Right forelimb (tissue), 1 donor: Measurements from ENCODE around the gene NDUFV3.
"Not testable (repeated sequence)": the region's sequence is repeated elsewhere in the genome, so short reads cannot be mapped to it uniquely, and the experiment has no call there.

Experiments used
- DNase-seq: peaks from one replicate; pipeline ENCODE4 v3.0.0-alpha.2; 2018

NDUFV3 gene

DNA sequence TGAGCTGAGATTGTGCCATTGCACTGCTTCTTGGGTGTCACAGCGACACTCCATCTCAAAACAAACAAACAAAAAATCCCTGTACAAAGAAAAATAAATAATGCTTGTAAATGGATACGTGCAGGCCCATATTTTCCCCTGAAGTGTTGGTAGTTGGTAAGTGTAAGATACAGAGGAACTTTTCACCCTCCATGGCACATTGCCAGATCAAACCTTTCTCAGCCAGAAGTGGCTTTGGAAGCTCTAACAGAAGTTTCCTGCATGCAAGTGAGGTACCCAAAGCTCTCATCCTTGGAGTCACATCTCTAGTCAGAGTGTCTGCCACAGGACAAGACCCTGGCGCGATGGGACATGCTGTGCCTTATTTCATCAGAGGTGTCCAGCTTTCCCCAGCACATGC, 7.3 kb downstream of the NDUFV3 start:
- DNase-seq, result no peak

DNA sequence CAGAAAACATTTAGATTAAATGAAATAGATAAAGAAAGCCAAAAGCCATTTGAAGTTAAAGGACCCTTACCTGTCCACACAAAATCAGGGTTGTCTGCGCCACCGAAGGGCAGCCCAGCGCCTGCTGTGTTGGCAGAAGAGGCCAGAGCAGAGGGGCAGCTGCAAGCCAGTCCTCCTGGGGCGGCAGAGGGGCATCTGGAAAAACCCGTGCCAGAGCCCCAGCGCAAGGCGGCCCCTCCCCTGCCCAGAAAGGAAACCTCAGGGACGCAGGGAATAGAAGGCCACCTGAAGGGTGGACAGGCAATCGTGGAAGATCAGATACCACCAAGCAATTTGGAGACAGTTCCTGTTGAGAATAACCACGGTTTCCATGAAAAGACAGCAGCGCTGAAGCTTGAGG, 10.7 kb downstream of the NDUFV3 start:
- no peak for DNase-seq

DNA sequence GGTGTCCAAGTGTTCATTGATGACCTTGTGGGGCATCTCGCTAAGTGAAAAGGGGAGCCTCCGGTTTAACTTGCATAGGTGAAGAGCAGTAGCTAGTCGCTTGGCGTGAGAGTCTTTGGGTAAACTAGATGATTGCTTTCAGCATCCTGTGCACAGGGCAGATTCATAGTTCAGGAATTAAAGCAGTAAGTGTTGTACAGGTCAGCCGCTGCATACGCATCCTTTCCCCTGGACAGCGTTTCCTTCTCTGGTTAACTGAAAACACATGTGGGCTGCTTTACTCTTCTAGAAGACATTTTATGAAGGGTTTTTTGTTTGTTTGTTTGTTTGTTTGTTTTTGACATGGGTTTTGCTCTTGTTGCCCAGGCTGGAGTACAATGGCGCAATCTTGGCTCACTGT, 12.1 kb downstream of the NDUFV3 start:
- DNase-seq, result no peak

DNA sequence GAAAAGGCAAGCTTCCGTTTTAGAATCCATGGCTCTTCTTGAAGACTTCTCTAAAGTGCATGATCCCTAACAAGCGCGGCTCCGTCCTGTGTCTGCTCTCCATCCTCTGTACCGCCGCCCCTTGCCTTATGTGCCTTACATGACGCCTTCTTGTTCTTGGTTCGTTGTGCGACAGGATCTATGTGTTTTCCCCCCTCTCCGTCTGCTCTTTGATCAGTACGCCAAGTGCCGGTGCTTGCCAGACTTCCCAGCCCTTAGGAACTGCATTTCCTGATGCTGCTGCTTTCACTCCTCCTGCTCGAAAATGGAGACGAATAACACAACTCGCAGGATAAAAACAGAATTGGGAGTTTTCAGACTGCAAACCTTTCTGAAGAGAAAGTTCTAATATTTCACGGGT, 13.1 kb downstream of the NDUFV3 start:
- DNase-seq, result no peak

DNA sequence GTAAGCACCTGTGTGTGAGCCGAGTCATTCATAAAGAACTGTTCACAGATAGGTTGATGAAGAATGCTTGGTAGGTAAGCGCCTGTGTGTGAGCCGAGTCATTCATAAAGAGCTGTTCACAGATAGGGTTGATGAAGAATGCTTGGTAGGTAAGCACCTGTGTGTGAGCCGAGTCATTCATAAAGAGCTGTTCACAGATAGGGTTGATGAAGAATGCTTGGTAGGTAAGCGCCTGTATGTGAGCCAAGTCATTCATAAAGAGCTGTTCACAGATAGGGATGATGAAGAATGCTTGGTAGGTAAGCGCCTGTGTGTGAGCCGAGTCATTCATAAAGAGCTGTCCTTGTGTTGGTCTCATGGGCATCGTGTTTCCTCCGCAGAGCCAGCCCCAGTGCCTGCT, 15.4 kb downstream of the NDUFV3 start:
- not testable (repeated sequence) for DNase-seq

DNA sequence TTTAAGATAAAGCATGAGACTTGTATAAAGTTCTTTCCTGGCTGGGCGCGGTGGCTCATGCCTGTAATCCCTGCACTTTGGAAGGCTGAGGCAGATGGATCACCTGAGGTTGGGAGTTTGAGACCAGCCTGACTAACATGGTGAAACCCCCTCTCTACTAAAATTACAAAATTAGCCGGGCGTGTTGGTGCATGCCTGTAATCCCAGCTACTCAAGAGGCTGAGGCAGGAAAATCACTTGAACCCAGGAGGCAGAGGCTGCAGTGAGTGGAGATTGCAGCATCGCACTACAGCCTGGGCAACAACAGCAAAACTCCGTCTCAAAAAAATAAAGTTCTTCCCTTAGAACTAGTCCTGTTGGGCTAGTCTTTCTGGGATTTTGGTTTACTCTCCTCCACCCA, 18.8 kb downstream of the NDUFV3 start:
- DNase-seq, result not testable (repeated sequence)

DNA sequence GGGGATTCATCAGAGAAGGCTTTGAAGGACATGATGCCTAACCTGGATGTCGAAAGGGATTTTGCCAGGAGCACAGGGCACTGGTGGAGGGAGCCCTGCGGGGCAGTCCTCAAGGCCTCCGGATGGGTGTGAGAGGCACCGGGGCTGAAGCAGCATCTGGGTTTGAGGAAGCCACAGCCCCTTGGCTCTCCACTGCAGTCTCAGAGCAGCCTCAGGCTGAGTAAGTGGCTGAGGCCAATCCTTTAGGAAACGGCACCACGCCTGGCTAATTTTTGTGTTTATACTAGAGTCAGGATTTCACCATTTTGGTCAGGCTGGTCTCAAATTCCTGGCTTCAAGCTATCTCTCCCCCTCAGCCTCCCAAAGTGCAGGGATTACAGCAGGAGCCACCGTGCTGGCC, 20.4 kb downstream of the NDUFV3 start:
- DNase-seq, result no peak

DNA sequence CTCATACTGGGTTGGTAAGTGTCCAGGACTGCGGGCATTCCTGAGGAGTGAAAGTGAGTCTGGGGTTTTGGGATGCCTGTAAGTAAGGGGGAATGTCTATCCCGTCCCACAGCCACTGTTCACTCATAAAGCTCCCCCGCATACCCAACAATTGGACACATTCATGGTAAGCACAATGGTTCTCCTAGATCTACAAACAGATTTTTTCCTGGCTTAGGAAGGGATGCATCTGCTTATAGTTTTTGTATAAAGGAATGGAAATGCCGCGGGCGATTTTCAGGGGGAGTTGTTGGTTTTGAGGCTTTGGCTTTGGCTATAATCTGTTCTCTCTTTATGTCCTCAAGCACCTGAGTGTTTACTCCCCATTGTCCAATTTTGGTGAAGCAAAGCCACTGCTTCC, 25.2 kb downstream of the NDUFV3 start:
- no peak for DNase-seq

DNA sequence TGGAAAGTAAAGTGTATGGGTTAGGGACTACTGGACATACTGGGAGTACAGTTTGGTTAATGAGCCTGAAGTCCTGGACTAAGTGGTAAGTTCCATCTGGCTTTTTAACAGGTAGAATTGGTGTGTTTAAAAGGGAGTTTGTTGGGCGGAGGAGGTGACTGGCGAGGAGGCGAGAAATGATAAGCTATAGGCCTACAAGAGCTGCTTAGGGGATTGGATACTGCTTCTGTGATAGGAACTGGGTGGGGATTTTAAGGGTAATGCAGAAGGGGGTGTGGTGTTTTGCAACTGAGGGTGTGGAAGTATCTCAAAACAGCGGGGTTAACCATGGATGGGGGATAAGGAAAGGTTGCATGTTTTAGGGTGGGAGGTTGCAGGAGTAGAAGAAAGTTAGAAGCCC, 28.8 kb downstream of the NDUFV3 start:
- DNase-seq, result no peak

DNA sequence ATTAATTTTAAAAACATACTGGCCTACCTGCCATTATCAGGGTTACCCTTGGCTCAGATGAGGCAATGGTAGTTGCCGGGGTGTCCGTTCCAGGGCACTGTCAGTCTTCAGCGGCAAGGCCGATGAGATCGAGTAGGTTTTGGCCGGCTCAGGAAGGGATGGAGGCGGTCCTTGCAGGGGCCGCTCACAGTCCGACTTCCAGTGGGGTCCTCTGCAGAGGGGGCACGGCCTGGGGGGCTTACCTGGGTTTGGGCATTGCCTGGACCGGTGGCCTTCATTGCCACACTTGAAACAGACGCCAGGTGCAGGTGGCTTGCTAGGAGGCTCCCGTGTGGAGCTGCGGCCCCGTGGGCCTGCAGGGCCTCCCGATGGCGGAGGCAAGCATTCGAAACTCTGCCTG, 29.8 kb downstream of the NDUFV3 start:
- DNase-seq, result no peak

DNA sequence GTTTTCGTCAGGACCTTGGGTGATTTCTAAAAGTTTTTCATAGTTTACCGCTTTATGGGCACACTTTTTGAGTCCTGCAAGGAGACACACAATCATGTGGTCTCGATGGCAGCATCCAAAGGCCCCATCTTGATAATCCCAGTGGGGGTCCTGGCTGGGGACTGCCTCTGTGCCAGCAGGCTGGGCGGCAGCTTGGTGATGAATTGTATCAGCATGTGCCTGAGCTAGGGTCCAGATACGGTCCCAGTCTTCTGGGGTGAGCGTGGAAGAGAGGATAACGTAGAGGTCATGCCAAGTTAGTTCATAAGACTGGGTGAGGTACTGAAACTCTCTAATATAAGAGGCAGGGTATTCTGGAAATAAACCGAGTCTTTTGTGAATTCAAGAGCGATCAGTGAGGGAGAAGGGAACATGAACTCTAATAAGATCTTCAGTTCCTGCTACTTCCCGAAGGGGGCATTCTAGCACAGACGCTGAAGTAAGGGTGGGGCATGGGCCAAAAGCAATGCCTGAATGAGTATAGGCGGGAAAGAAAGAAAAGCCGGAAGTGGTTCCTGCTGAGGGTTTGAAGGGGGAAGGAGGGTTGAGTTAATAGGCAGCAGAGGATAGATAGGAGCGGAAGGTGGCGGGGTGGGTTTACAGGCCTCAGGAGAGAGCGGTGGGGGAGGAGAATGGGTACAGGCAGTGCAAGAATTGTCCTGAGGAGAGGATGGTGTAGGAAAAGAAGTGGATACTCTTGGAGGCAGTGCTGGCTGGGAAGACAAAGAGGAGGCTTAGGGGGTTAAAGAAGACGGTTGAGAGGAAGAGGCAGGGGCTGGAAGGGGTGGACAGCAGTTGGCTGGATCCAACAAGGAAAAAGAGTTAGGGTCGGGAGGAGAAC, 30.7 kb downstream of the NDUFV3 start:
- peak; percentile 83 for DNase-seq

DNA sequence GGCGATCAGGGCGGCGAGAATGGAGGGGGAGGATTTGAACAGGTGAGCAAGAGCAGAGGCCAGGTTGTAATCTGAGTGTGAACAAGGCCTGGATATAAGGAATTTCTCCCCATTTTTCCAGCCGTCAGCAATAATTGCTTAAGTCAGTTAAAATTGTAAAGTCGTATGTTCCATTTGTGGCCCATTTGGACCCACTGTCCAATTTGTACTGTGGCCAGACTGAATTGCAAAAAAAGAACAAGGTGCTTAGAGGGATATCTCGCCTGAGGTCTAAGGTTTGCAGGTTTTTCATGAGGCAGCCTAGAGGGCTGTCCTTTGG, 31.3 kb downstream of the NDUFV3 start:
- DNase-seq, result no peak

DNA sequence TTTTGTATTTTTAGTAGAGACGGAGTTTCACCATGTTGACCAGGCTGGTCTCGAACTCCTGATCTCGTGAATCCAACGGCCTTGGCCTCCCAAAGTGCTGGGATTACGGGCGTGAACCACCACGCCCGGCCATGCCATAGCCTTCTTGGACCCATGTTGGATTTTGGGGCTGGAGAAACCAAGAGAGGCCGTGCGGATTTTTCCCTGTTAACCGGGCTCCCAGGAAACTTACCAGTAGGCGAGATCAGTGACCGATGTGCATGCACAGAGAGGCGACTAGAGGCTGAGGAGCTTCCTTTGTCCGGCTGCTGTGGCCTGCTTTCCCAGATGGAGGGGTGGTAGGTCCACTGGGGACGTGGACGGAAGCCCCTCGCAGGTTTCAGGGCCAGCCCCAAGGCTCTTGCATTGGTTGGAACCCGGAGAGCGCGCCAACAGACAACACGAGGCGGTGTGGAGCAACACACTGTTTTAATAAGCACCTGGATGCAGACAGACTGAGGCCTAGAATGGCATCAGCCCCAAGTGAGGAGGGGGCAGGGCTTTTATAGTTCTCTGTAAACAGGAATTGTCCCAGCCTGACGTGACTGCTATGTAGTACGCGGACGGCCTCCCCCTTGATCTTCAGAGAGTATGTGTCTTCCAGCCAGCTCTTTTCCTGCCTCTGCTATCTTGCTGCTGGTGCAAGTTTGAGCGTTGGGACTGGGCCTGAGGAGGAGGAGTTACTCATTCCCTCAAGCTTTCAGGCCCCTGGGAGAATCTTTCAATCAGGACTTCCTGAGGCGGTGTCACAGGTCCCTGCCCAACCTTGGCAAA, 32.2 kb downstream of the NDUFV3 start, which contains the start of gene ERVH48-1:
Gene ERVH48-1, minus strand, starts transcription at position 517 of the 813 bp plus-strand sequence. CDS start 6,624 bp downstream, outside the sequence.
- DNase-seq, result no peak

DNA sequence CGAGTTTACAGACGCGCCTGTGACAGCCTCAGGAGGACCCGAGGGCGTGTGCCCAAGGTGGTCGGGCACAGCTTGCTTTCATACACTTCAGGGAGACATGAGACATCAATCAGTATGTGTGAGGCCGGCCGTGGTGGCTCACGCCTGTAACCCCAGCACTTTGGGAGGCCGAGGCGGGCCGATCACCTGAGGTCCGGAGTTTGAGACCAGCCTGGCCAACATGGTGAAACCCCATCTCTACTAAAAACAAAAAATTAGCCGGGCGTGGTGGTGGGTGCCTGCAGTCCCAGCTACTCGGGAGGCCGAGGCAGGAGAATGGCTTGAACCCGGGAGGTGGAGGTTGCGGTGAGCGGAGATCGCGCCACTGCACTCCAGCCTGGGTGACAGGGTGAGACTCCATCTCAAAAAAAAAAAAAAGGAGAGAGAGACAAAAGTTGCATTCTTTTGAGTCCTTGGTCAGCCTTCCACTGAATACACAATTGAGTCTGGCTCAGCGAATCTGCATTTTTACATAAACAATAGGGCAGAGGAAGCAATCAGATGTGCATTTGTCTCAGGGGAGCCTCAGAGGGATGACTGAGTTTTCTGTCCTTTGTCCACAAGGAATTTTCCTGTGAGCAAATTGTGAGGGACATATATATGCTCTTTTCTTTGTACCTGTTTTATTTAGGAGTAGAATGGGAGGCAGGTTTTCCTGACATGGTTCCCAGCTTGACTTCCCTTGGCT, 34.5 kb downstream of the NDUFV3 start:
- DNase-seq, result not testable (repeated sequence)

DNA sequence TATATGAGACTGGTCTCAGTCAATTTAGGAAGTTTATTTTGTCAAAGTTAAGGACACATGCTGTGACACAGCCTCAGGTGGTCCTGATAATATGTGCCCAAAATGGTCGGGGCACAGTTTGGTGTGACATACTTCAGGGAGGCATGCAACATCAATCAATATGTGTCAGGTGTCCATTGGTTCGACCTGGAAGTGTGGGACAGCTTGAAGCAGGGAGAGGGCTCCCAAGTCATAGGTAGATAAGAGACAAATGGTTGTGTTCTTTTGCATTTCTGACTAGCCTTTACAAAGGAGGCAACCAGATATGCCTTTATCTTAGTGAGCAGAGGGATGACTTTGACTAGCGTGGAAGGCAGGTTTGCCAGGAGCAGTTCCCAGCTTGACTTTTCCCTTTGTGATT, 36.9 kb downstream of the NDUFV3 start:
- no peak for DNase-seq

DNA sequence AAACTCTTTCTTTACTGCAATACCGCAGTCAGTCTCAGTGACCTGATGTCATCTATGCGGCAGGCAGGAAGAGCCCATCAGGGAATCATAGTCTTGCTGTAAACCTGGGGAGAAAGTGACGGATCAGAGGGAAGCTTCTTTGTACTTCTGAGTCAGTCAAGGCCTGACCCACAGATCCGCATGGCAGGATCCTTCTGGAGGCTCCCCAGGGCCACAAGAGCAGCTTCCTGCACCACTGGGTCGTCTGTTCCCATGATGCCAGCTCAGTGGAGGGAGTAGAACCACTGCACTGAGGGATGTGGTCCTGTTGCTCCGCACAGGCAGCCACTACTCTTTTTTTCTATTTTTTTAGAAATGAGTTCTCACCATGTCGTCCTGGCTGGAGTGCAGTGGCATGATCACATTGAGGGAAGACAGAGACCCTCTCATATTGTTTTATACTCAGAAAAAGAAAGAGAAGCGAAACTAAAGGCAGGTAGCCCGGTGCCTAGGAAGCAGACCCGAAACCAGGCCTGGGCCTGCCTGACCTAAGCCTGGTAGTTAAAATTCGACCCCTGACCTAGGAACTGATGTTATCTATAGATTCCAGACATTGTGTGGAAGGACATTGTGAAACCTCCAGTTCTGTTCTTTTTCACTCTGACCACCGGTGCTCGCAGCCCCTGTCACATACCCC, 38.6 kb downstream of the NDUFV3 start:
- no peak for DNase-seq

DNA sequence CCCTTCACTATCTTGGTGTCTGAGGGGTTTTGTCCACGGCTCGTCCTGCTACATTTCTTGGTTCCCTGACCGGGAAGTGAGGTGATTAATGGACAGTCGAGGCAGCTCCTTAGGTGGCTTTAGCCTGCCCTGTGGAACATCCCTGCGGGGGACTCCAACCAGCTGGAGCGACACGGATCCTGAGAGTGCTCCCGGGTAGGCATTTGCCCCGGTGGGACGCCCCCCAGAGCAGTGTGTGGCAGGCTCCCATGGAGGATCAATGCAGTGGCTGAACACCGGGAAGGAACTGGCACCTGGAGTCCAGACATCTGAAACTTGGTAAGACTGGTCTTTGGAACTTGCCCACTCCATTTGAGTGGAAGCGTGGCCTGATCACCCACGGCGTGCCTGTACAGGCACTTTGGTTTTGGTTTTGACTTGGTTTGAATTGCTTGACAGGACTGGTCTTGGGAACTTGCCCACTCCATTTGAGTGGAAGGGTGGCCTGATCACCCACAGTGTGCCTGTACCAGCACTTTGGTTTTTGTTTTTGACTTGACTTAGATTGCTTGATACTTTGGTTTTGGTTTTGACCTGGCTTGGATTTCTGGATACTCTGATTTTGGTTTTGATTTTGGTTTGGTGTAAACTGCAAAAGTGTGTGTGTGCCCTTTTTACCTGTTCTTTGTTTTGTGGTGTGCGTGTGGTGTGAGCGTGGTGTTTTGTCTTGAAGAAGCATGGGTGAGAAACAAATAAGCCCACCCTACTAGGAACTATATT, 39.4 kb downstream of the NDUFV3 start:
- not testable (repeated sequence) for DNase-seq

DNA sequence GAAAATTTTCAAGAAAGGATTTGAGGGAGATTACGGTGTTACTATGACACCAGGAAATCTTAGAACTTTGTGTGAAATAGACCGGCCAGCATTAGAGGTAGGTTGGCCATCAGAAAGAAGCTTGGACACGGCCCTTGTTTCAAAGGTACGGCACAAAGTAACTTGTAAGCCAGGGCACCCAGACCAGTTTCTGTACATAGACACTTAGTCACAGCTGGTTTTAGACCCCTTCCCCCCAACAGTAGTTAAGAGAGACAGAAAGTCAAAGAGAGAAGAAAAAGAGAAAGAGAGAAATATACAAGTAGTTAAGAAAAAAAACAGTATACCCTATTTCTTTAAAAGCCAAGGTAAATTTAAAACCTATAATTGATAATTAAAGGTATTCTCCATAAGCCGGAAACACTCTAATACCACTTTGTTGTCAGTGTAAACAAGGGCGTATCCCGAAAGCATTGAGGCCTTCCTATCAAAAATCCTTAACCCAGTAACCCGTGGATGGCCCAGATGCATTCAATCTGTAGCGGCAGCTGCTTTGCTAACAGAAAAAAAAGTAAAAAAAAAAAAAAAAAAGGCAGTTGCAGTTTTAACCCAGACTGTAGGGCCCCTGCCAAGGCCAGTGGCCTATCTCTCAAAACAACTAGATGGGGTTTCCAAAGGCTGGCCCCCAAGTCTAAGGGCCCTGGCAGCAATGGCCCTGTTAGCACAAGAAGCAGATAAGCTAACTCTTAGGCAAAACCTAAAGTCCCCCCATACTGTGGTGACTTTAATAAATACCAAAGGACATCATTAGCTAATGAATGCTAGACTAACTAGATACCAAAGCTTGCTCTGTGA, 40.2 kb downstream of the NDUFV3 start:
- not testable (repeated sequence) for DNase-seq

DNA sequence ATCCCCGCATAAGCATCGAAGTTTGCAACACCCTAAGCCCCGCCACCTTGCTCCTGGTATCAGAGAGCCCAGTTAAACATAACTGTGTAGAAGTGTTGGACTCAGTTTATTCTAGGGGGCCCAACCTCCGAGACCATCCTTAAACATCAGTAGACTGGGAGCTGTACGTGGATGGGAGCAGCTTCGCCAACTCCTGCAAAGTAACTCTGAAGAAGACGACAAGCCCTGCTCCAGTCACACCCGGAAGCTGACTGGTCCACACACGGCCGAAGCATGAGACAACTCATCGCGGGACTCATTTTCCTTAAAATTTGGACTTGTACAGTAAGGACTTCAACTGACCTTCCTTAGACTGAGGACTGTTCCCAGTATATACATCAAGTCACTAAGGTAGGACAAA, 40.9 kb downstream of the NDUFV3 start:
- DNase-seq, result not testable (repeated sequence)

DNA sequence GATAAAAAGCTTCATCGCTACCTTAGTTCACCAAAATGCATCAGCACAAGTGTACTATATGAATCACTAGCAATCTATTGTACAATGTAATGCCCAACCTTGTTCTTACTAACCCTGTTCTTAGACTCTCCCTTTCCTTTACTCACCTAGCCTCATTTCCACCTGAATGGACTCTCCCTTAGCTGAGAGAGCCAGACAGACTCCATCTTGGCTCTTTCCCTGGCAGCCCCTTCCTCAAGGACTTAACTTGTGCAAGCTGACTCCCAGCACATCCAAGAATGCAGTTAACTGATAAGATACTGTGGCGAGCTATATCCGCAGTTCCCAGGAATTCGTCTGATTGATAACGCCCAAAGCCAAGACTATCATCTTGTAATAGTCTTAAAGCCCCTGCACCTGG, 43.3 kb downstream of the NDUFV3 start:
- not testable (repeated sequence) for DNase-seq
